ENCODE results near the gene SRRT.
A peak's percentile ranks its signal among the peaks of the same experiment; 100 is the strongest.

SRRT gene

DNA sequence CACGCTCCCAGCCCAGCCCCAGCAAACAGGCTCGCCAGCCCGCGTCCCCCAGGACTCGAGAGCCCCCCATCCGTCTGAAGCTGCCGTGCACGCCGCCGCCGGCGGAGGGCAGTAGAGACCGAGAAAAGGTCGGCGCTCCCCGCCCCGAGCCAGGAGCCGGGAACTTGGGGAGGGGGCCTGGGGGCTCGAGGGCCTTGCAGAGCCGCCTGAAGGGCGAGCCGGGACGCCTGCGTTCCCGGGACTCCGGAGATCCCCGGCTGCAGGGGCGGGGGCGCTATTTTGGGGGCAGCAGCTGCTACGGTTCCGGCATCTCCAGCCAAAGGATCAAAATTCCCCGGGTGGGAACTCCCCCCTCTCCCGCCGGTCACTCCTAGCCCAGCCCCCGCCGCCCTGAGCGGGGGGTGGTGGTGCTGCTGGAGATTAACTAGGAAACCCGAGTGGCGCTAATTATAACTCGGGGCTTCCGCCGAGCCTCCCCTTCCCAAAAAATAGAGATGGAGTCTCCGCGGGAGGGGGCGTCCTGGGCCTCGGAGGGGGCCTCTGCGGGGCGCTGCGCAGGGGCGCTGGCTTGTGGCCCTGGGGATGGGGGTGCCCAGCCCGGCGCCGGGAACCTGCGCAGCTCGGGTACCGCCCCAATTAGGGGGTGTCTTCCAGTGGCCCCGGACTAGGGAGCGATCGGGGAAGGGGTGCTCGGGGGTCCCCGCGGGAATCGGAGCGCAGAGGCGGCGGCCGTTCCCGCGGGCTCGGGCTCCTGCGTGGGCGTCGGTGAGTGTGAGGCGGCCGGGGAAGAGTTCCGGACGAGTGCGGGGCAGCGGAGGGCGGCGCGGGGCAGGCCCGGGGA lies 20.2 kb downstream of the SRRT start (continued):
- TF ChIP-seq ZNF274 (IDR thresholded peaks at IDR 0.05; ENCODE audit: low read length): no peak
- no peak for TF ChIP-seq ZNF274 (tag by site-specific recombination; IDR thresholded peaks at IDR 0.05; ENCODE audit: borderline replicate concordance)
- peak; percentile 94 for TF ChIP-seq ZBTB7A (tag by site-specific recombination; IDR thresholded peaks at IDR 0.05; ENCODE audit: low read depth)
- TF ChIP-seq ZBTB17 (tag by site-specific recombination; IDR thresholded peaks at IDR 0.05): peak; percentile 46; the same call in 1 of the 2 replicates
- no peak for TF ChIP-seq ZFP41 (tag by site-specific recombination; IDR thresholded peaks at IDR 0.05; ENCODE audit: borderline replicate concordance)
- TF ChIP-seq GLIS1 (tag by site-specific recombination; IDR thresholded peaks at IDR 0.05): peak; percentile 64
- no peak for TF ChIP-seq ZNF2 (tag by site-specific recombination; IDR thresholded peaks at IDR 0.05)
- TF ChIP-seq, protein P1, sequence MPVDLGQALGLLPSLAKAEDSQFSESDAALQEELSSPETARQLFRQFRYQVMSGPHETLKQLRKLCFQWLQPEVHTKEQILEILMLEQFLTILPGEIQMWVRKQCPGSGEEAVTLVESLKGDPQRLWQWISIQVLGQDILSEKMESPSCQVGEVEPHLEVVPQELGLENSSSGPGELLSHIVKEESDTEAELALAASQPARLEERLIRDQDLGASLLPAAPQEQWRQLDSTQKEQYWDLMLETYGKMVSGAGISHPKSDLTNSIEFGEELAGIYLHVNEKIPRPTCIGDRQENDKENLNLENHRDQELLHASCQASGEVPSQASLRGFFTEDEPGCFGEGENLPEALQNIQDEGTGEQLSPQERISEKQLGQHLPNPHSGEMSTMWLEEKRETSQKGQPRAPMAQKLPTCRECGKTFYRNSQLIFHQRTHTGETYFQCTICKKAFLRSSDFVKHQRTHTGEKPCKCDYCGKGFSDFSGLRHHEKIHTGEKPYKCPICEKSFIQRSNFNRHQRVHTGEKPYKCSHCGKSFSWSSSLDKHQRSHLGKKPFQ (tag by site-specific recombination; IDR thresholded peaks at IDR 0.05): 0 out of 2 replicates have a peak, but pooled peaks have one; percentile 14
- peak; percentile 95 for TF ChIP-seq ZBTB8A (tag by site-specific recombination; IDR thresholded peaks at IDR 0.05)
- TF ChIP-seq, protein P2, sequence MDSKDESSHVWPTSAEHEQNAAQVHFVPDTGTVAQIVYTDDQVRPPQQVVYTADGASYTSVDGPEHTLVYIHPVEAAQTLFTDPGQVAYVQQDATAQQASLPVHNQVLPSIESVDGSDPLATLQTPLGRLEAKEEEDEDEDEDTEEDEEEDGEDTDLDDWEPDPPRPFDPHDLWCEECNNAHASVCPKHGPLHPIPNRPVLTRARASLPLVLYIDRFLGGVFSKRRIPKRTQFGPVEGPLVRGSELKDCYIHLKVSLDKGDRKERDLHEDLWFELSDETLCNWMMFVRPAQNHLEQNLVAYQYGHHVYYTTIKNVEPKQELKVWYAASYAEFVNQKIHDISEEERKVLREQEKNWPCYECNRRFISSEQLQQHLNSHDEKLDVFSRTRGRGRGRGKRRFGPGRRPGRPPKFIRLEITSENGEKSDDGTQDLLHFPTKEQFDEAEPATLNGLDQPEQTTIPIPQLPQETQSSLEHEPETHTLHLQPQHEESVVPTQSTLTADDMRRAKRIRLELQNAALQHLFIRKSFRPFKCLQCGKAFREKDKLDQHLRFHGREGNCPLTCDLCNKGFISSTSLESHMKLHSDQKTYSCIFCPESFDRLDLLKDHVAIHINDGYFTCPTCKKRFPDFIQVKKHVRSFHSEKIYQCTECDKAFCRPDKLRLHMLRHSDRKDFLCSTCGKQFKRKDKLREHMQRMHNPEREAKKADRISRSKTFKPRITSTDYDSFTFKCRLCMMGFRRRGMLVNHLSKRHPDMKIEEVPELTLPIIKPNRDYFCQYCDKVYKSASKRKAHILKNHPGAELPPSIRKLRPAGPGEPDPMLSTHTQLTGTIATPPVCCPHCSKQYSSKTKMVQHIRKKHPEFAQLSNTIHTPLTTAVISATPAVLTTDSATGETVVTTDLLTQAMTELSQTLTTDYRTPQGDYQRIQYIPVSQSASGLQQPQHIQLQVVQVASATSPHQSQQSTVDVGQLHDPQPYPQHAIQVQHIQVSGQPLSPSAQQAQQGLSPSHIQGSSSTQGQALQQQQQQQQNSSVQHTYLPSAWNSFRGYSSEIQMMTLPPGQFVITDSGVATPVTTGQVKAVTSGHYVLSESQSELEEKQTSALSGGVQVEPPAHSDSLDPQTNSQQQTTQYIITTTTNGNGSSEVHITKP (tag by site-specific recombination; IDR thresholded peaks at IDR 0.05): peak; percentile 97
- peak; percentile 82 for TF ChIP-seq IKZF3 (tag by site-specific recombination; IDR thresholded peaks at IDR 0.05)
- TF ChIP-seq BCL11A (tag by site-specific recombination; IDR thresholded peaks at IDR 0.05; ENCODE audit: low read depth): peak; percentile 50; the same call in 1 of the 2 replicates
- peak; percentile 99 for TF ChIP-seq ZBTB20 (tag by site-specific recombination; IDR thresholded peaks at IDR 0.05)
- TF ChIP-seq ZNF423 (tag by site-specific recombination; IDR thresholded peaks at IDR 0.05): peak; percentile 24; the same call in 1 of the 2 replicates
- TF ChIP-seq ZNF473 (tag by site-specific recombination; IDR thresholded peaks at IDR 0.05): no peak
- no peak; the same call in 1 of the 2 replicates for TF ChIP-seq YY2 (tag by site-specific recombination; IDR thresholded peaks at IDR 0.05)
- TF ChIP-seq ZNF335 (tag by site-specific recombination; conservative IDR thresholded peaks at IDR 0.05): peak; percentile 95

DNA sequence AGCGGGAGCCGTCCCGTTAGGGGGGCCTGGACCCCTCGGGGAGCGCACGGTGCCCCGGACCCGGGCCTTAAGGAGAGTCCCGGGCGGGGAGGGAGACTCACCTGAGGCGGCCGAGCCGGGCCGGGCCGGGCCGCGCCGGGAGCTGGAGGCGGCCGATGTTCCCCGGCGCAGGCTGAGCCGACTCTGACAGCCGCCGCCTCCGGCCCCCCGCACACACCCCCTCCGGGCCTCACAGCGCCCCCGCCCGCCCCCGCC lies 20.7 kb downstream of the SRRT start, which contains the start of gene ACHE:
Gene ACHE, minus strand, starts transcription at position 188 of the 255 bp plus-strand sequence. CDS start 1,656 bp downstream, outside the sequence.
- no peaks in the 10 kb centered on the region; the same call in 1 of the 2 replicates for H3K4me1 ChIP-seq (ENCODE audit: control insufficient read depth, insufficient read depth, low read length)
- CTCF ChIA-PET: interaction anchor here (1.3 to 3.0 kb wide), 4 partner anchors 159 to 297 kb away, joined by 3 to 14 read pairs (median 8); no protein-coding TSS in a partner anchor
- H3K36me3 ChIP-seq (ENCODE audit: control insufficient read depth in 2 of 2, insufficient read depth in 1 of 2, low read length in 2 of 2): no peaks in the 10 kb centered on the region
- TF ChIP-seq HOXD13 (CRISPR knock-in tag; IDR thresholded peaks at IDR 0.05; ENCODE audit: borderline replicate concordance) (no peak), ZNF48 (tag by site-specific recombination; IDR thresholded peaks at IDR 0.05) (no peak), KLF10 (tag by site-specific recombination; IDR thresholded peaks at IDR 0.05) (peak; percentile 74; the same call in 1 of the 2 replicates), ZNF184 (tag by site-specific recombination; IDR thresholded peaks at IDR 0.05) (0 out of 2 replicates have a peak, but pooled peaks have one; percentile 21), ZBTB20 (tag by site-specific recombination; IDR thresholded peaks at IDR 0.05) (0 out of 2 replicates have a peak, but pooled peaks have one; percentile 55)
- H3K9me3 ChIP-seq (ENCODE audit: control insufficient read depth, insufficient read depth, low read depth, low read length): no peaks in the 10 kb centered on the region
- POLR2A ChIA-PET: interaction anchor here (0.6 kb wide), 1 partner anchor 21 kb away, joined by 3 read pairs; the partner anchor contains the start of gene SRRT
- peak within 1 kb of the TSS; percentile 42 for H3K4me3 ChIP-seq (ENCODE audit: low read depth, low read length)
- peak within 1 kb of the TSS; percentile 50; the same call in 1 of the 2 replicates for H3K27ac ChIP-seq (ENCODE audit: extremely low read depth, low read depth, low read length)

Measured in HEK293 (cell line).